Suprapubic skin (tissue), 4 donors: ENCODE data around the gene ASPDH.

Experiments
- CTCF ChIP-seq, 2 donors: fragments of 200-600 bp in 1 of 2; fragments of 450-650 bp in 1 of 2; sonication (generic) in 1 of 2; IDR thresholded peaks; one replicate each; pipeline ENCODE4 v1.5.1; 2016 to 2019; ENCODE audit warnings: antibody characterized with exemption in 2 of 2, mild to moderate bottlenecking in 1 of 2, moderate library complexity in 1 of 2
- EP300 ChIP-seq: sonication (generic); formaldehyde crosslinking; IDR thresholded peaks from one replicate; pipeline ENCODE4 v1.6.1; 2017; ENCODE audit warnings: antibody characterized with exemption
- POLR2A ChIP-seq, 2 donors: fragments of 450-650 bp; IDR thresholded peaks; one replicate each; pipeline ENCODE4 v1.6.1; 2017; ENCODE audit warnings: antibody characterized with exemption in 2 of 2, mild to moderate bottlenecking in 2 of 2, moderate library complexity in 2 of 2
- POLR2AphosphoS5 ChIP-seq, 3 donors: sonication (generic); formaldehyde crosslinking; IDR thresholded peaks; one replicate each; pipeline ENCODE4 v1.6.1; 2017; ENCODE audit warnings: antibody characterized with exemption in 3 of 3

GRCh38 chr19:50536662-50537305 lies 23.1 kb upstream of the ASPDH start:
- TF ChIP-seq CTCF (IDR thresholded peaks at IDR 0.05) (no peak), POLR2AphosphoS5 (IDR thresholded peaks at IDR 0.05) (no peak), POLR2A (IDR thresholded peaks at IDR 0.05) (no peak), EP300 (no peak)
